HFF-Myc (cell line): ENCODE measurements around the gene NANOS2.
A peak's percentile ranks its signal among the peaks of the same experiment; 100 is the strongest.

ENCODE experiments used
- DNase-seq: peaks from one replicate; pipeline ENCODE4 v3.0.0-alpha.2; 2011; ENCODE audit warnings: low read depth; ENCODE audit errors: extremely low read depth
- H3K4me3 ChIP-seq: replicated peaks from 2 replicates; pipeline ENCODE4 v1.5.1; 2011; ENCODE audit warnings: low read depth, mild to moderate bottlenecking, control low read depth, low read length
- CTCF ChIP-seq: IDR thresholded peaks from 2 replicates; pipeline ENCODE4 v1.5.1; 2012; ENCODE audit warnings: mild to moderate bottlenecking, low read depth, low read length, control low read depth; ENCODE audit errors: missing control alignments

The NANOS2 gene

DNA sequence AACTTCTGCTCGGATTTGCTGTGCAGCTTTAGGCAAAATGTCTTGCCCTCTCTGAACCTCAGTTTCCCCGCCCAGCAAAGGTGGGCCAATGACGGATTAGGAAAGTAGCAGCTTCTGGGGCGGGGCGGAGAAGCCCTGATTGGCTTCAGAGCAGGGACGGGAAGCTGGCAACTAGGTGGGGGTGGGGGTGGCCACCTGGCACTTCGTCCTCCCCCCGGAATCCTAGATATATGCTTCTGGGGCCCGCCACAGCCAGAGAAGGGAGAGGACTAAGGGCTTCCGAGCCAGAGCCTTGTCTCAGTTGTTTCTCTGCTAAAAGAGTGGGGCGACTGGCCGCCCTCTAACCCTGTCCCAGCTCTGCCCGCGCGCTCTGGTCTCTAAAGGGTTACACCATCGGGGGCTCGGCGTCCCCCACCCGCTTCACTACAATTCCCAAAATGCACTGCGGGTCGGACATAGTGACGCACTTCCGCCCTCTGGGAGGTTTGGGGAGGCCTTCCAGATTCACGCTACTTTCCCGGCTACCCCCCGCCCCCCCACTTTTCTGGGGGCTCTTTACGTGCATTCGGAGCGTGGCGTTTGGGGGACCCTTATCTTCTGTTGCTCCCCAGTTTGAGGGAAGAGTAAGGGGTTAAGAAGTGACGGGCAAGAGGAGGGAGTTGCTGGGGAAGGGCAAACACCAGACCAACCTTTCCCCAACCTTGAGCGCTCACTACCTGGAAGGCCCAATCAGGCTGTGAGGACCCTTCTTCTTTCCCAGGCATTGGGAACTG is 28.0 kb downstream of the NANOS2 start:
- TF ChIP-seq CTCF, result no peak
- DNase-seq, result peak; percentile 77
- peak overlapping the region; percentile 56 for H3K4me3 ChIP-seq

DNA sequence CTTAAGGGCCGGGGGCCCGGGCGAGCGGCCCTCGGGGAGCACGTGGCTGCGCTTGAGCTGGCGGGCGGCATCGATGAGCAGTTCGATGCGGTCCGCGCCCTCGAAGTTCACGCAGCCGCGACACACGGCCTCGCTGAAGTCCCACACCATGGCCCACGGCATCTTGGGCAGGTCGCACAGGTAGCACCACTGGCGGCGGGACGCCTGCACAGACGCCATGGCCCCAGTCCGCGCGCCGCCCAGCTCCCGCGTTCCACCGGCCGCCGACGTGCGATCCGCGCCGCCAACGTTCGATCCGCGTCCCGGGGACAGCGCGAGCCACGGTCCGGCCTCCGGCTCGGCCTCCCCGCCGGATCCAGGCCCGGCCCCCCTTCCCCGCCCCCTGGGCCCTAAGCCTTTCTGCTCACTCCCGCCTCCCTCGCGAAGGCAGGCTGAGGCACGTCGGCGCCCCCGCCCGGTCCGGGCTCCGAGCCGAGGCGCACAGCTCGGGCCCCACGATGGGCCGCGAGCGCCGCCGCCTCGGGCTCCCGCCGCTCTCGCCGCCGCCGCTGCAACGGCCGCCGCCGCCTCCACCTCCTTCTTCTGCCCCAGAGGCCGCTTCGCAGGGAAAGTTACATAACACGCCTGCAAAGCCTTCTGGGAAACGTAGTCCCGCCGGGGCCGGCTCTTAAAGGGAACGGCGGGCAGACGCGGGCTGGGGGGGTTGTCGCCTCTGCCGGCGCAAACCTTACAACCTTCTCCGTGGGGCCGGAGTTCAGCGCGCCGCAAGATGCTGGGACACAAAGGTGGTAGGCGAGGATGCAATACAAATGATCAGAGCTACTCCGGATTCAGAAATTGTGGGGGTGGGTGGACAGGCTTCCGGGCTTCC is 28.8 kb downstream of the NANOS2 start, which contains the start of gene IRF2BP1:
Gene IRF2BP1, minus strand, starts transcription at position 586 of the 871 bp plus-strand sequence. Its CDS starts 367 bp downstream, at position 219.
- TF ChIP-seq CTCF, result no peak
- peak; percentile 55 for DNase-seq
- peak within 1 kb of the TSS; percentile 56 for H3K4me3 ChIP-seq

DNA sequence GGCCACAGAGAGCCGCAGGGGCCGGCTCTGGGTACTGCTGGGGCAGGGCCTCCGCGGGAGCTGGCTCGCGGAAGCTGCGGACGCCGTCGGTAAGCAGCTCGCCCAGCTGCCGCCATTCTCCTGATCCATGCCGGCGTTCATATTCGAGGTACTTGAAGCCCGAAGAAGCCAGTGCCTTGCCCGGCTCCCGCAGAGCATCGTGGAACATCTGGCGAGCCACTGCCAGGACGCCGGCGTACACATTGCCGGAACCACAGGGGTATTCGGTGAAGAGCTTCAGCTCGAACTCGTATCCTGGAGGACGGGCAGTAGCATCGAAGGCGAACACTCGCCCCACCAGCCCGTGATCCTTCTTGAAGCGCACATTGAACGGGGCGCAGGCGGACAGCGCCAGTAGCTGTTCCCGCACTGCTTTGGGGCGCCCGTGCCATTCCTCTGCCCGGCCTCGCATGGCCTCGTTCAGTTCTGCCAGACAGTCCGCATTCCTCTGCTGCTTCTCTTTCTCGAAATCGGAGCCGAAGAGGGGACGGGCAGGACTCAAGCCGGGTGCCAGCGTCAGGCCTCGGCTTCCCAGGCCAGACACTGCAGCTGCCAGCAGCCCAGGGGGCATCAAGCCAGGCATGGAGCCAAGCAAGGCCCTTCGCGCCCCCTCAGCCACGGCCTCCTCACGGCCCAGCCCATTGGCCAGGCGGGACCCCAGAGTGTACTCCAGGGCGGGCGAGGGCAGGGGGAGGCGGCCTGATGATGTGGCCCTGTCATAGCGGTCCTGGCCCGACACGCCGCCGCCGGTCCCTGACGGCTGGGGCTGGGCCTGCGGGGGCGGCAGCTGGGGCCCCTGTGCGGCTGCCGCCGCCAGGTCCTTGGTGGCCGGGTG is 29.7 kb downstream of the NANOS2 start:
- peak overlapping the region; percentile 56 for H3K4me3 ChIP-seq

GRCh38 chr19:45883881-45884681 is 30.5 kb downstream of the NANOS2 start:
- DNase-seq, result no peak
- TF ChIP-seq CTCF, result no peak
- H3K4me3 ChIP-seq, result peak overlapping the region; percentile 12; the same call in 1 of the 2 replicates

More for the DNA sequence above, 29.7 kb downstream of the NANOS2 start:
- DNase-seq, result no peak
- no peak for TF ChIP-seq CTCF

GRCh38 chr19:45883586-45883880 is 31.0 kb downstream of the NANOS2 start:
- H3K4me3 ChIP-seq, result 0 out of 2 replicates have a peak overlapping the region, but pooled peaks have one; percentile 12
- DNase-seq, result no peak
- no peak for TF ChIP-seq CTCF
